B cell (primary cell): ENCODE results near the gene MYL5. TPM values are rescaled to one million over a fixed set of nuclear protein-coding genes. Genes with fewer than 3 reads are reported as not detected.

ENCODE experiments used
- ATAC-seq: fragments of 200-7000 bp; cut with Tn5 transposase; one replicate; pipeline ENCODE4 v1.10.0; 2021; ENCODE audit warnings: low read depth, mild to moderate bottlenecking, moderate number of reproducible peaks, moderate library complexity
- CTCF ChIA-PET: fragments of 350-600 bp; sonication (Branson Sonifier 250); formaldehyde crosslinking; loops from one replicate; lab custom pipeline; 2021; ENCODE audit warnings: antibody characterized with exemption, inconsistent platforms; lab: Charles Lee
- POLR2A ChIA-PET: fragments of 350-600 bp; sonication (Branson Sonifier 250); formaldehyde crosslinking; loops from one replicate; lab custom pipeline; 2021; ENCODE audit warnings: antibody characterized with exemption; lab: Charles Lee
- DNase-seq: peaks from one replicate; pipeline ENCODE4 v3.0.0; 2013
- H2AFZ ChIP-seq: 2 replicates; pipeline ENCODE4 v1.6.1; 2012; ENCODE audit warnings: mild to moderate bottlenecking, low read depth, low read length; ENCODE audit not compliant: insufficient read depth, poor library complexity, severe bottlenecking
- H3K27ac ChIP-seq, 2 donors: 1 replicate in 1 of 2; 2 replicates in 1 of 2; pipeline ENCODE4 v1.5.1; 2012 to 2013; ENCODE audit warnings: low read length in 2 of 2, mild to moderate bottlenecking in 2 of 2, moderate library complexity in 1 of 2
- H3K27me3 ChIP-seq, 4 experiments: fragments of 200-600 bp in 1 of 4; sonication (generic) in 1 of 4; replicated peaks in 1 of 4; 1 replicate in 2 of 4; 2 replicates in 2 of 4; pipeline versions ENCODE4 v1.6.1 to v1.7.0; 2013 to 2016; ENCODE audit warnings: low read length in 3 of 4, mild to moderate bottlenecking in 2 of 4, mixed read lengths in 1 of 4, moderate library complexity in 1 of 4; ENCODE audit not compliant: insufficient read depth in 4 of 4, control insufficient read depth in 3 of 4; ENCODE audit errors: control extremely low read depth in 1 of 4
- H3K36me3 ChIP-seq, 2 experiments: replicated peaks in 1 of 2; 1 replicate in 1 of 2; 2 replicates in 1 of 2; pipeline versions ENCODE4 v1.6.1 to v1.7.1; 2013; ENCODE audit warnings: low read length in 1 of 2; ENCODE audit not compliant: insufficient read depth in 2 of 2, control insufficient read depth in 1 of 2; ENCODE audit errors: control extremely low read depth in 1 of 2, extremely low read depth in 1 of 2
- H3K4me1 ChIP-seq, 2 donors: fragments of 200-600 bp in 1 of 2; sonication (generic) in 1 of 2; 1 replicate in 1 of 2; 2 replicates in 1 of 2; pipeline versions ENCODE4 v1.5.1 to v1.6.1; 2013 to 2017; ENCODE audit warnings: low read length in 2 of 2; ENCODE audit not compliant: control insufficient read depth in 2 of 2, insufficient read depth in 2 of 2
- H3K4me2 ChIP-seq: replicated peaks from 2 replicates; pipeline ENCODE3; 2012; ENCODE audit warnings: mild to moderate bottlenecking, low read depth, low read length; ENCODE audit not compliant: poor library complexity, severe bottlenecking
- H3K4me3 ChIP-seq, 5 experiments: fragments of 200-600 bp in 1 of 5; sonication (generic) in 1 of 5; 1 replicate in 3 of 5; 2 replicates in 2 of 5; pipeline versions ENCODE4 v1.5.1 to v1.7.0; 2011 to 2016; ENCODE audit warnings: low read length in 4 of 5, mild to moderate bottlenecking in 4 of 5, low read depth in 2 of 5, control low read depth in 1 of 5, moderate library complexity in 1 of 5; ENCODE audit not compliant: insufficient read depth in 1 of 5; ENCODE audit errors: control extremely low read depth in 1 of 5, extremely low read depth in 1 of 5
- H3K79me2 ChIP-seq: fragments of 200-600 bp; sonication (generic); one replicate; pipeline ENCODE4 v1.6.0; 2016; ENCODE audit warnings: low read length; ENCODE audit not compliant: control insufficient read depth, insufficient read depth
- H3K9ac ChIP-seq: fragments of 200-600 bp; sonication (generic); 2 replicates; pipeline ENCODE4 v1.6.1; 2017; ENCODE audit warnings: mild to moderate bottlenecking, low read length, moderate library complexity
- H3K9me3 ChIP-seq, 3 donors: one replicate each; pipeline versions ENCODE4 v1.6.1 to v1.7.1; 2013; ENCODE audit warnings: low read length in 2 of 3; ENCODE audit not compliant: control insufficient read depth in 2 of 3, insufficient read depth in 1 of 3; ENCODE audit errors: control extremely low read depth in 1 of 3
- H4K20me1 ChIP-seq: 2 replicates; pipeline ENCODE4 v1.6.0; 2012; ENCODE audit warnings: mild to moderate bottlenecking, low read length; ENCODE audit not compliant: insufficient read depth, control insufficient read depth, poor library complexity, severe bottlenecking
- H3K27ac Mint-ChIP-seq: one replicate; pipeline ENCODE4 v1.8.0; 2021; ENCODE audit warnings: mixed read lengths
- H3K27me3 Mint-ChIP-seq: one replicate; pipeline ENCODE4 v1.8.0; 2021; ENCODE audit warnings: mixed read lengths
- H3K4me1 Mint-ChIP-seq: one replicate; pipeline ENCODE4 v1.8.0; 2021; ENCODE audit warnings: mixed read lengths
- H3K4me3 Mint-ChIP-seq: one replicate; pipeline ENCODE4 v1.8.0; 2021; ENCODE audit warnings: mixed read lengths
- H3K9me3 Mint-ChIP-seq: one replicate; pipeline ENCODE4 v1.8.0; 2022; ENCODE audit warnings: mixed read lengths; ENCODE audit not compliant: insufficient read depth
- CTCF ChIP-seq: fragments of 200-600 bp; IDR thresholded peaks from one replicate; pipeline ENCODE4 v1.8.0; 2022; ENCODE audit warnings: antibody characterized with exemption, mild to moderate bottlenecking
- EZH2 ChIP-seq: IDR thresholded peaks from 2 replicates; pipeline ENCODE4 v1.6.1; 2012; ENCODE audit warnings: borderline replicate concordance, low read depth, mild to moderate bottlenecking, moderate library complexity, low read length; ENCODE audit not compliant: insufficient read depth, poor library complexity, severe bottlenecking
- WGBS: methylation state at CpG from one replicate; pipeline ENCODE4 v1.1.5; 2013; ENCODE audit warnings: missing lambda C conversion rate; ENCODE audit not compliant: insufficient coverage; 5-methylcytosine and 5-hydroxymethylcytosine counted together
- intact Hi-C: fragments of 100-400 bp; cut with micrococcal nuclease; formaldehyde crosslinking; loops from one replicate; pipeline ENCODE4 v1.10.0; 2022
- polyA plus RNA-seq: library from polyadenylated mRNA; depleted of rRNA; stranded (reverse); fragments of >200 nt; gene quantifications from 2 replicates; pipeline ENCODE4 v1.2.3, GENCODE V29; 2012
- total RNA-seq, 2 donors: library from RNA; stranded (reverse); fragments of 120-200 nt in 1 of 2; gene quantifications; 1 replicate in 1 of 2; 2 replicates in 1 of 2; pipeline versions ENCODE4 v1.2.3 to v1.2.4, GENCODE V29; 2013 to 2022

The MYL5 gene
- total and polyA plus RNA-seq, 2 donors (not counting 1 experiment from before 2014, with no cell fraction given): 16.9 to 38.3 TPM

GRCh38 chr4:720111-720860, 45.9 kb downstream of the MYL5 start:
- Histone ChIP-seq H3K4me2 (no peak overlapping the region), H3K9me3 (peaks cover 0 to 12% (median 0%) of the 10 kb centered on the region in 3 donors), H3K79me2 (peaks cover 80% of the 10 kb centered on the region), H4K20me1 (peaks cover 78% of the 10 kb centered on the region), H3K36me3 (no peaks in the 10 kb centered on the region), H3K4me1 (no peaks in the 10 kb centered on the region), H3K27ac (no peak overlapping the region), H3K9ac (no peak overlapping the region), H3K4me3 (no peak overlapping the region), H3K27me3 (no peaks in the 10 kb centered on the region), H2AFZ (no peak overlapping the region)
- ATAC-seq: no peak
- Mint-ChIP-seq H3K9me3 (no peaks in the 10 kb centered on the region), H3K27me3 (no peaks in the 10 kb centered on the region), H3K4me1 (peaks cover 4% of the 10 kb centered on the region), H3K4me3 (no peak overlapping the region), H3K27ac (no peak overlapping the region)
- DNase-seq: no peak
- intact Hi-C loops: no loop called here
- ChIA-PET CTCF (no interaction called here), POLR2A (no interaction called here)
- 97% methylated on average over 58 of the region's 59 CpGs for WGBS
- no peak for TF ChIP-seq EZH2
- no peak for TF ChIP-seq CTCF

- Mint-ChIP-seq H3K9me3 (no peaks in the 10 kb centered on the region), H3K27ac (no peak overlapping the region), H3K4me3 (no peak overlapping the region), H3K4me1 (peaks cover 6% of the 10 kb centered on the region), H3K27me3 (no peaks in the 10 kb centered on the region)
- Histone ChIP-seq H3K79me2 (peaks cover 81% of the 10 kb centered on the region), H3K9me3 (peaks cover 0 to 12% (median 0%) of the 10 kb centered on the region in 3 donors), H2AFZ (no peak overlapping the region), H3K4me1 (no peaks in the 10 kb centered on the region), H3K9ac (no peak overlapping the region), H3K4me2 (no peak overlapping the region), H4K20me1 (peaks cover 89% of the 10 kb centered on the region), H3K27ac (no peak overlapping the region), H3K4me3 (no peak overlapping the region), H3K36me3 (no peaks in the 10 kb centered on the region), H3K27me3 (no peaks in the 10 kb centered on the region)
- intact Hi-C loops: no loop called here
- POLR2A ChIA-PET: no interaction called here
- CTCF ChIA-PET: no interaction called here
- WGBS: 88% methylated on average over 30 of the region's 31 CpGs
- no peak for TF ChIP-seq EZH2
- no peak for TF ChIP-seq CTCF
- DNase-seq: no peak
- ATAC-seq: no peak
These were observed 47.2 kb downstream of the MYL5 start for GRCh38 chr4:721261-722168.
